Ishikawa (cell line): ENCODE results near the gene OR52A1.

Experiments used
- CREB1 ChIP-seq: IDR thresholded peaks from 2 replicates; pipeline ENCODE4 v1.6.1; 2012; ENCODE audit warnings: low read depth
- EGR1 ChIP-seq: IDR thresholded peaks from 2 replicates; pipeline ENCODE4 v1.6.1; 2012
- EP300 ChIP-seq: IDR thresholded peaks from 2 replicates; pipeline ENCODE4 v1.6.1; 2012; ENCODE audit warnings: borderline replicate concordance
- FOXM1 ChIP-seq: IDR thresholded peaks from 2 replicates; pipeline ENCODE4 v1.6.1; 2012; ENCODE audit warnings: low read depth, borderline replicate concordance
- MAX ChIP-seq: IDR thresholded peaks from 2 replicates; pipeline ENCODE4 v1.6.1; 2012
- NFIC ChIP-seq: IDR thresholded peaks from 2 replicates; pipeline ENCODE4 v1.6.1; 2012
- RAD21 ChIP-seq: IDR thresholded peaks from 2 replicates; pipeline ENCODE4 v1.6.1; 2012; ENCODE audit warnings: low read depth
- REST ChIP-seq: IDR thresholded peaks from 2 replicates; pipeline ENCODE4 v1.6.1; 2012; ENCODE audit warnings: low read depth, mild to moderate bottlenecking
- TAF1 ChIP-seq: IDR thresholded peaks from 2 replicates; pipeline ENCODE4 v1.6.1; 2012; ENCODE audit warnings: low read depth, mild to moderate bottlenecking
- TCF12 ChIP-seq: IDR thresholded peaks from 2 replicates; pipeline ENCODE4 v1.6.1; 2012; ENCODE audit warnings: low read depth
- USF1 ChIP-seq: IDR thresholded peaks from 2 replicates; pipeline ENCODE4 v1.6.1; 2012
- YY1 ChIP-seq: IDR thresholded peaks from 2 replicates; pipeline ENCODE4 v1.6.1; 2012; ENCODE audit warnings: low read depth

- TF ChIP-seq TAF1 = no peak
- TF ChIP-seq MAX = no peak
- no peak for TF ChIP-seq TCF12
- TF ChIP-seq EP300 = no peak
- no peak for TF ChIP-seq CREB1
- no peak for TF ChIP-seq NFIC
- no peak for TF ChIP-seq REST
- TF ChIP-seq FOXM1 = no peak
- no peak for TF ChIP-seq RAD21
- no peak for TF ChIP-seq YY1
- TF ChIP-seq USF1 = no peak
- TF ChIP-seq EGR1 = no peak
Observed at GRCh38 chr11:5151713-5152153, 2.8 kb downstream of the OR52A1 start.
